ENCODE measurements around the gene HJURP. TPM values are rescaled to one million over a fixed set of nuclear protein-coding genes. Genes with fewer than 3 reads are reported as not detected.

HJURP gene
- total and polyA plus RNA-seq, 4 donors: 0.84 to 4.1 (median 2.0) TPM

DNA sequence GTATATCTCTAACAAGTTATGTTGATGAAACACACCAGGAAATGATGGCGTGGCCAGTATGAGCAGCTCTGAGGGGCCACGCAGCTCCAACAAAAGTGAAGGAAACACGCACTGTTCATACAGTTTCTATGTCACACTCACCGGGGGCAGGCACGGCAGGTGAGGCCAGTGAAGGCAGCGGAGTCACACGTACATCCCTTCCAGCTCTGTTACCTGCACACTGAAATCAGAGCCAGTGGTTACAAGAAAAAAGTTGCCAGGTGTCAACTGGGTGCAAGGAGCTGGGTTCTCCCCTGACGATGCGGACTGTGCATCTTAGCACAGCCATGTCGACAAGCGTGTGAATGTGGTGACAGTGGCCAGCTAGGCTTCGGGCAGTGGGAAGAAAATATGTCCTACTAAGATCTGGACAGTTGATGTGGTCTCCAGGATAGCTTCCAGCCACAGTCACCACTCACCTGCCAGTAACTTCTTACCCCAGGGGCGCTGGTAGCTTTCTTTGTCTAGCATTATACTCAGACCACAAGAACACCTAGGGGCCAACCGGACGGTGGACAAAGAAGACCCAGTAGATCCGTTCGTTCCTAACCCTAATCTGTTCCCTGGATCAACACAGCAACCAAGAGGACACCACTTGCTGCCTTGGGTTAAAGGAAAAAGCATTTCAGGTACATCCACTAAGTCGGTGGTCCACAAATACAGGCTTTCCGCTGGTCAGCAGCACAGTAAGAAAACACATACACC lies 10.1 kb downstream of the HJURP start:
- no peaks in the 10 kb centered on the region for H3K4me1 ChIP-seq (ENCODE audit: control insufficient read depth in 5 of 5, insufficient read depth in 5 of 5, low read length in 5 of 5)
- H3K27ac ChIP-seq (ENCODE audit: low read depth in 1 of 2, low read length in 1 of 2): no peak overlapping the region
- TF ChIP-seq, protein P1, sequence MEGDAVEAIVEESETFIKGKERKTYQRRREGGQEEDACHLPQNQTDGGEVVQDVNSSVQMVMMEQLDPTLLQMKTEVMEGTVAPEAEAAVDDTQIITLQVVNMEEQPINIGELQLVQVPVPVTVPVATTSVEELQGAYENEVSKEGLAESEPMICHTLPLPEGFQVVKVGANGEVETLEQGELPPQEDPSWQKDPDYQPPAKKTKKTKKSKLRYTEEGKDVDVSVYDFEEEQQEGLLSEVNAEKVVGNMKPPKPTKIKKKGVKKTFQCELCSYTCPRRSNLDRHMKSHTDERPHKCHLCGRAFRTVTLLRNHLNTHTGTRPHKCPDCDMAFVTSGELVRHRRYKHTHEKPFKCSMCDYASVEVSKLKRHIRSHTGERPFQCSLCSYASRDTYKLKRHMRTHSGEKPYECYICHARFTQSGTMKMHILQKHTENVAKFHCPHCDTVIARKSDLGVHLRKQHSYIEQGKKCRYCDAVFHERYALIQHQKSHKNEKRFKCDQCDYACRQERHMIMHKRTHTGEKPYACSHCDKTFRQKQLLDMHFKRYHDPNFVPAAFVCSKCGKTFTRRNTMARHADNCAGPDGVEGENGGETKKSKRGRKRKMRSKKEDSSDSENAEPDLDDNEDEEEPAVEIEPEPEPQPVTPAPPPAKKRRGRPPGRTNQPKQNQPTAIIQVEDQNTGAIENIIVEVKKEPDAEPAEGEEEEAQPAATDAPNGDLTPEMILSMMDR (IDR thresholded peaks at IDR 0.05; ENCODE audit: control extremely low read depth, extremely low read depth): no peak
- no peak overlapping the region for H3K9ac ChIP-seq (ENCODE audit: insufficient read depth in 1 of 2, low read length in 2 of 2)
- no peaks in the 10 kb centered on the region for H3K9me3 ChIP-seq (ENCODE audit: control insufficient read depth in 4 of 4, insufficient read depth in 3 of 4, low read length in 3 of 4)
- WGBS, 2 donors: 92 to 95% methylated on average over 19 of the region's 19 CpGs
- no peak for ATAC-seq (ENCODE audit: insufficient read depth, low FRiP score)
- H3K36me3 ChIP-seq (ENCODE audit: control insufficient read depth in 4 of 4, insufficient read depth in 4 of 4, low read length in 4 of 4): peaks cover 0 to 45% (median 10%) of the 10 kb centered on the region in 4 donors
- no peak overlapping the region for H3K4me3 ChIP-seq
- no peaks in the 10 kb centered on the region for H3K27me3 ChIP-seq (ENCODE audit: control insufficient read depth in 3 of 3, insufficient read depth in 3 of 3, low read length in 2 of 3)
- DNase-seq: no peak

DNA sequence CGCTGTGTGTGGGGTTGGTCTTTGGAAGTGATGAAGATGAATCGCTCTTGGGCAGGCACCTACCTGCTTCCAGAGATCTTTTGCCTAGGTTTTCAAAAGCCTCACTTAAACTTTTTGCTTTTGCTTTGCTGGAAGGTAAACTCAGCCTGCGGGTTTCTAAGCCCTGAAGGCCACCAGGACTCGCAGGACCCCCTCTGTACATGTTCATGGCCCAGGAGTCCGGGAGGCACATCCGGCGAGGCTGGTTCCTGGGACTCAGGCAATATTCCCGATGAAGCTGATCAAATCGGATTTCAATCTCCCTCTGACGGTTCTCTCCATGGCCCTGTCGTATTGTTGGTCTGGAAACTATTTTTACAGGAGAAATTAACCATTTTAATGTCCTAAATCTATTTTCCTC lies 13.2 kb downstream of the HJURP start:
- ATAC-seq (ENCODE audit: insufficient read depth, low FRiP score) (no peak), DNase-seq (no peak)
- H3K9me3 ChIP-seq (ENCODE audit: control insufficient read depth in 4 of 4, insufficient read depth in 3 of 4, low read length in 3 of 4): no peaks in the 10 kb centered on the region
- 97 to 98% methylated on average over 11 of the region's 11 CpGs for whole genome bisulfite sequencing, 2 donors
- peaks cover 0 to 33% (median 6%) of the 10 kb centered on the region in 4 donors for H3K36me3 ChIP-seq (ENCODE audit: control insufficient read depth in 4 of 4, insufficient read depth in 4 of 4, low read length in 4 of 4)
- H3K27ac ChIP-seq (ENCODE audit: low read depth in 1 of 2, low read length in 1 of 2): no peak overlapping the region
- no peak overlapping the region for H3K9ac ChIP-seq (ENCODE audit: insufficient read depth in 1 of 2, low read length in 2 of 2)
- H3K4me3 ChIP-seq: no peak overlapping the region
- no peaks in the 10 kb centered on the region for H3K27me3 ChIP-seq (ENCODE audit: control insufficient read depth in 3 of 3, insufficient read depth in 3 of 3, low read length in 2 of 3)
- no peaks in the 10 kb centered on the region for H3K4me1 ChIP-seq (ENCODE audit: control insufficient read depth in 5 of 5, insufficient read depth in 5 of 5, low read length in 5 of 5)
- TF ChIP-seq, protein P1 (IDR thresholded peaks at IDR 0.05; ENCODE audit: control extremely low read depth, extremely low read depth): no peak

DNA sequence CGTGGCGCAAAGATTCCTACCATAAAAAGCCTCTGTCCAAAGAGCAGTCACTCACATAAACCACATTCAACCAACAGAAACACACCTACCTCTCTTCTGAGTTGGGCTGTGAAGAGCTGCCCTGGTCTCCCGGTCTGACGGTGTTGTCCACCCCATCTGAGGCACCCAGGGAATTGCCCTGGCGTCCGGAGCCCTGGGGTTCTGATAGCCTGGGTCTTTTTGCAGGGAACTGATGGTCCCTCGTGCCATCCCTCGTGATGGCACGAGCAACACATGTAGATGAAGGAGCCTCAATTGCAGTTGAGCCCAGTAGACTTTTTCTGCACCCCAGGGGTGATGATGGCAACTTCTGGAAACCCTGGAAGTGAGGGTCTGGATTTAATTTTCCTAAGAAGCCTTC lies 13.8 kb downstream of the HJURP start:
- Histone ChIP-seq H3K4me1 (ENCODE audit: control insufficient read depth in 5 of 5, insufficient read depth in 5 of 5, low read length in 5 of 5) (no peaks in the 10 kb centered on the region), H3K9me3 (ENCODE audit: control insufficient read depth in 4 of 4, insufficient read depth in 3 of 4, low read length in 3 of 4) (no peaks in the 10 kb centered on the region), H3K27ac (ENCODE audit: low read depth in 1 of 2, low read length in 1 of 2) (no peak overlapping the region), H3K27me3 (ENCODE audit: control insufficient read depth in 3 of 3, insufficient read depth in 3 of 3, low read length in 2 of 3) (no peaks in the 10 kb centered on the region), H3K9ac (ENCODE audit: insufficient read depth in 1 of 2, low read length in 2 of 2) (no peak overlapping the region), H3K36me3 (ENCODE audit: control insufficient read depth in 4 of 4, insufficient read depth in 4 of 4, low read length in 4 of 4) (peaks cover 0 to 36% (median 6%) of the 10 kb centered on the region in 4 donors), H3K4me3 (no peak overlapping the region)
- no peak for ATAC-seq (ENCODE audit: insufficient read depth, low FRiP score)
- TF ChIP-seq, protein P1 (IDR thresholded peaks at IDR 0.05; ENCODE audit: control extremely low read depth, extremely low read depth): no peak
- WGBS, 2 donors: 96 to 99% methylated on average over 9 of the region's 9 CpGs
- DNase-seq: no peak
